ENCODE data around the gene PCSK5. TPM values are rescaled to one million over a fixed set of nuclear protein-coding genes. Genes with fewer than 3 reads are reported as not detected.

The PCSK5 gene
- total and polyA plus RNA-seq, 10 donors: 0.28 to 8.1 (median 5.5) TPM

DNA sequence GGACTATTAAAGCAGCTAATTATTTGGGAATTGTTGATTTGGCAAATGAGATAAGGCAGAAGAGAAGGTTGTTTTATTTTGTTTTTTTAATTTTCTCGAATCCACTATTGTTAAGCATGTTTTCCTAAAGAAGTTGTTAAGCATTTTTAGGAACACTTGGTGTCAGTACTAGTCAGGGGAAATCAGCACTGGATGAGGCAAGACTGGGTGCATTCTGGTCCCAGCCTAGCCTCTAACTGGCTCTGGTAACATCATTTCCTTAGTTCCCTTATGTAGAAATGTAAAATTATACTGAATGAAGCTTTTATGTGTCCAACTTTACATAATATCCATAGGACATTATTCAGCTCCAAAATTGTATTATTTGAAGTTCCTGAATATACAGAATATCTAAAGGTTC, 196.1 kb downstream of the PCSK5 start:
- H3K27ac ChIP-seq: no peak overlapping the region
- no peaks in the 10 kb centered on the region for H3K36me3 ChIP-seq
- H3K9me3 ChIP-seq: no peaks in the 10 kb centered on the region
- intact Hi-C loops (cut with DNase I; ENCODE audit: low total_unique reads): no loop called here
- H3K4me1 ChIP-seq: no peaks in the 10 kb centered on the region
- no peak overlapping the region for H3K4me3 ChIP-seq
- no peaks in the 10 kb centered on the region for H3K27me3 ChIP-seq (replicated peaks in 1 of 7)
- DNase-seq: no peak
- 76 to 97% (median 84%) methylated on average over 1 of the region's 1 CpG for WGBS, 5 donors
- TF ChIP-seq POLR2A (IDR thresholded peaks at IDR 0.05): no peak
- TF ChIP-seq, protein P1, sequence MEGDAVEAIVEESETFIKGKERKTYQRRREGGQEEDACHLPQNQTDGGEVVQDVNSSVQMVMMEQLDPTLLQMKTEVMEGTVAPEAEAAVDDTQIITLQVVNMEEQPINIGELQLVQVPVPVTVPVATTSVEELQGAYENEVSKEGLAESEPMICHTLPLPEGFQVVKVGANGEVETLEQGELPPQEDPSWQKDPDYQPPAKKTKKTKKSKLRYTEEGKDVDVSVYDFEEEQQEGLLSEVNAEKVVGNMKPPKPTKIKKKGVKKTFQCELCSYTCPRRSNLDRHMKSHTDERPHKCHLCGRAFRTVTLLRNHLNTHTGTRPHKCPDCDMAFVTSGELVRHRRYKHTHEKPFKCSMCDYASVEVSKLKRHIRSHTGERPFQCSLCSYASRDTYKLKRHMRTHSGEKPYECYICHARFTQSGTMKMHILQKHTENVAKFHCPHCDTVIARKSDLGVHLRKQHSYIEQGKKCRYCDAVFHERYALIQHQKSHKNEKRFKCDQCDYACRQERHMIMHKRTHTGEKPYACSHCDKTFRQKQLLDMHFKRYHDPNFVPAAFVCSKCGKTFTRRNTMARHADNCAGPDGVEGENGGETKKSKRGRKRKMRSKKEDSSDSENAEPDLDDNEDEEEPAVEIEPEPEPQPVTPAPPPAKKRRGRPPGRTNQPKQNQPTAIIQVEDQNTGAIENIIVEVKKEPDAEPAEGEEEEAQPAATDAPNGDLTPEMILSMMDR (IDR thresholded peaks at IDR 0.05 in 8 of 11, conservative IDR thresholded peaks at IDR 0.05 in 3 of 11): no peak
- TF ChIP-seq POLR2AphosphoS5 (IDR thresholded peaks at IDR 0.05): no peak

DNA sequence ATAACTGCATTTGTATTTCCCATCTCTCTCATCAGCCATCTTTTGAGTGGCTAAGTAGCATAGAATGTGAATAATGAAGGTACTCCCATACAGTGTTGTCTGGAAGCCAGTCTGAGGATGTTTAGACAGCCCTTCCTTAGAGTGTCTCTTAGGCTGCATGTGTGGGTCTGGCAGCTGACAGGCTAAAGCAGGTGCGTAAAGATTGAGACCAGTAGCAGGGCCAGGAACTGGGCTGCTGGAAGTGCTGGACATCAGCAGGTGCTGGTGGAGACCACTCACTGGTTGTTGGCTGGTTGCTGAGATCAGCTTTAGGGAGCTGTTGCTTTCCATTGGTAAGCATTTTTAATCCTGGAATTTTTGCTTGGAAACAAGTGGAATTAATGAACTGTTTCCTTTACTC, 197.5 kb downstream of the PCSK5 start:
- Histone ChIP-seq H3K36me3 (no peaks in the 10 kb centered on the region), H3K27ac (no peak overlapping the region), H3K4me3 (no peak overlapping the region), H3K9me3 (no peaks in the 10 kb centered on the region), H3K27me3 (replicated peaks in 1 of 7) (no peaks in the 10 kb centered on the region), H3K4me1 (no peaks in the 10 kb centered on the region)
- intact Hi-C loops (cut with DNase I; ENCODE audit: low total_unique reads): no loop called here
- DNase-seq: no peak
- TF ChIP-seq POLR2AphosphoS5 (IDR thresholded peaks at IDR 0.05) (no peak), POLR2A (IDR thresholded peaks at IDR 0.05) (no peak)
- TF ChIP-seq, protein P1 (IDR thresholded peaks at IDR 0.05 in 8 of 11, conservative IDR thresholded peaks at IDR 0.05 in 3 of 11): no peak
- 89 to 100% (median 97%) methylated on average over 1 of the region's 1 CpG for WGBS, 5 donors

DNA sequence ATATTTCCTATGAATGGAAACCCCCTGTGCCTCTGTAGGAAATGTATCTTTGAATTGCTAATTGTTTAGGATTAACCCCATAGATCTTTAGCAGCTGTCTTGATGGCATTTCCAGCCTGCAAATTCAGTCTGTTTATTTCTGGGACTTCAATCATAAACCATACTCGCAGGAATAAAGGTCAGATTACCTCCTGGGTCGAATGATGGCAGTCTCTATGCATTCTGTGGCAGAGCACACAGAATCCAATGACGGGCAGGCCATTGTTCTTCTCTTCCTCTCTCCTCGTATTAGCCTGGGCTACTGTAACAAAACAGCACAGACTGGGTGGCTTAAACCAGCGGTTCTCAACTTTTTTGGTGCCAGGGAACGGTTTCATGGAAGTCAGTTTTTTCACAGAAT, 199.9 kb downstream of the PCSK5 start:
- intact Hi-C loops (cut with DNase I; ENCODE audit: low total_unique reads): no loop called here
- H3K27ac ChIP-seq: no peak overlapping the region
- 63 to 82% (median 75%) methylated on average over 6 of the region's 6 CpGs for WGBS, 5 donors
- no peak overlapping the region for H3K4me3 ChIP-seq
- no peak for DNase-seq
- TF ChIP-seq POLR2AphosphoS5 (IDR thresholded peaks at IDR 0.05) (no peak), POLR2A (IDR thresholded peaks at IDR 0.05) (no peak)
- TF ChIP-seq, protein P1 (IDR thresholded peaks at IDR 0.05 in 8 of 11, conservative IDR thresholded peaks at IDR 0.05 in 3 of 11): no peak
- H3K4me1 ChIP-seq: peaks cover 0 to under 1% (median 0%) of the 10 kb centered on the region in 6 donors
- H3K36me3 ChIP-seq: no peaks in the 10 kb centered on the region
- no peaks in the 10 kb centered on the region for H3K27me3 ChIP-seq (replicated peaks in 1 of 7)
- H3K9me3 ChIP-seq: no peaks in the 10 kb centered on the region

DNA sequence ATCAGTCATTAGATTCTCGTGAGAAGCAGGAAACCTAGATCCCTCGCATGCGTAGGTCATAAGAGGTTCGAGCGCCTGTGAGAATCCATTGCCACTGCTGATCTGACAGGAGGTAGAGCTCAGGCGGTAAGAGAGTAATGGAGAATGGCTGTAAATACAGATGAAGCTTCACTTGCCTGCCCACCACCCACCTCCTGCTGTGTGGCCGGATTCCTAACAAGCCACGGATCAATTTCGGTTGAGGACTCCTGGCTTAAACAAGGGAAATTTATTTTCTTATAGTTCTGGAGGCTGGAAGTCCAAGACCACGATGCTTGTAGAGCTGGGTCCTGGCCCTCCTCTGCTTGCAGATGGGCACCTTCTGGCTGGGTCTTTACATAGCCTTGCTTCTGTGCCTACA, 200.4 kb downstream of the PCSK5 start:
- DNase-seq: no peak
- H3K27me3 ChIP-seq (replicated peaks in 1 of 7): no peaks in the 10 kb centered on the region
- 86 to 96% (median 93%) methylated on average over 10 of the region's 10 CpGs for whole genome bisulfite sequencing, 5 donors
- TF ChIP-seq POLR2AphosphoS5 (IDR thresholded peaks at IDR 0.05): no peak
- TF ChIP-seq POLR2A (IDR thresholded peaks at IDR 0.05): no peak
- TF ChIP-seq, protein P1 (IDR thresholded peaks at IDR 0.05 in 8 of 11, conservative IDR thresholded peaks at IDR 0.05 in 3 of 11): no peak
- H3K9me3 ChIP-seq: no peaks in the 10 kb centered on the region
- peaks cover 0 to 4% (median 0%) of the 10 kb centered on the region in 6 donors for H3K4me1 ChIP-seq
- no peaks in the 10 kb centered on the region for H3K36me3 ChIP-seq
- intact Hi-C loops (cut with DNase I; ENCODE audit: low total_unique reads): no loop called here
- H3K27ac ChIP-seq: no peak overlapping the region
- H3K4me3 ChIP-seq: no peak overlapping the region
